ENCODE results near the gene SIGLEC6. TPM values are rescaled to one million over a fixed set of nuclear protein-coding genes. Genes with fewer than 3 reads are reported as not detected.
"Not testable (repeated sequence)": the region's sequence is repeated elsewhere in the genome, so short reads cannot be mapped to it uniquely, and the experiment has no call there.

The SIGLEC6 gene
- total RNA-seq, 4 donors from 2014 or later = 0.55 to 4.4 (median 1.7) TPM; not detected in 1

DNA sequence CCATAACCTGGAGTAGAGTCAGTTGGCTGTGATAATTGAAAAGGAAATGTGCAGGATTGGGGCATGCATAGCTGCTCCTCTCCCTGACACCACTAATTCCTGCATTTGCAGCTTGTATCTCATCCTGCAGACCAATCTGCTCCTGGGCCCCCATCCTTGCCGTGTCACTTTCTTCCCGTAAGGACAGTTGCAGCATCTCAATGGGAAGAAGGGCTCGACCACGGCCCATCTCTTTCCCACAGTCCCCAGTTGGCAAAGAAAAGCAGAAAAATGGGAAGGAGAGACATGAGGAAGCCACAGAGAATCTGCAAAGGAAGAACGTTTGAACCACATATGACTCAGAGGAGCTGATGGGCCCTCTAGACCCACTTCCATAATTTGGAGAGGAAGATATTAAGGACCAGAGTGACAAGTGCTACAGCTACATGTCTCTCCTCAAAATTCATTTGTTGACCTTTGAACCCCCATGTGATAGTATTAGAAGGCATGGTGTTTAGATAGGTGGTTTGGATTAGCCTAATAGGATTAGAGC lies 28.1 kb downstream of the SIGLEC6 start:
- intact Hi-C loops (cut with DNase I; ENCODE audit: low total_unique reads) (no loop called here), in situ Hi-C loops (cut with MboI; ENCODE audit: low pct_ligation_motif_present in 1 of 4, low pct_unique_long_range_greater_than_20kb in 1 of 4, low sequenced_read_pairs in 3 of 4) (no loop called here)
- no peak for DNase-seq
- H3K4me1 ChIP-seq = no peaks in the 10 kb centered on the region
- no peaks in the 10 kb centered on the region for H3K36me3 ChIP-seq
- WGBS, 2 donors (ENCODE audit: low coverage in 1 of 2) = 73% methylated on average over 5 of the region's 5 CpGs; no CpG with 5 or more reads in 1 of the 2 donors
- no peak overlapping the region for H3K4me3 ChIP-seq
- TF ChIP-seq POLR2A (IDR thresholded peaks at IDR 0.05) = no peak
- no peak for TF ChIP-seq EP300 (IDR thresholded peaks at IDR 0.05; ENCODE audit: low read depth)
- TF ChIP-seq, protein P1, sequence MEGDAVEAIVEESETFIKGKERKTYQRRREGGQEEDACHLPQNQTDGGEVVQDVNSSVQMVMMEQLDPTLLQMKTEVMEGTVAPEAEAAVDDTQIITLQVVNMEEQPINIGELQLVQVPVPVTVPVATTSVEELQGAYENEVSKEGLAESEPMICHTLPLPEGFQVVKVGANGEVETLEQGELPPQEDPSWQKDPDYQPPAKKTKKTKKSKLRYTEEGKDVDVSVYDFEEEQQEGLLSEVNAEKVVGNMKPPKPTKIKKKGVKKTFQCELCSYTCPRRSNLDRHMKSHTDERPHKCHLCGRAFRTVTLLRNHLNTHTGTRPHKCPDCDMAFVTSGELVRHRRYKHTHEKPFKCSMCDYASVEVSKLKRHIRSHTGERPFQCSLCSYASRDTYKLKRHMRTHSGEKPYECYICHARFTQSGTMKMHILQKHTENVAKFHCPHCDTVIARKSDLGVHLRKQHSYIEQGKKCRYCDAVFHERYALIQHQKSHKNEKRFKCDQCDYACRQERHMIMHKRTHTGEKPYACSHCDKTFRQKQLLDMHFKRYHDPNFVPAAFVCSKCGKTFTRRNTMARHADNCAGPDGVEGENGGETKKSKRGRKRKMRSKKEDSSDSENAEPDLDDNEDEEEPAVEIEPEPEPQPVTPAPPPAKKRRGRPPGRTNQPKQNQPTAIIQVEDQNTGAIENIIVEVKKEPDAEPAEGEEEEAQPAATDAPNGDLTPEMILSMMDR (IDR thresholded peaks at IDR 0.05) = no peak
- no peak for TF ChIP-seq POLR2AphosphoS5 (IDR thresholded peaks at IDR 0.05)
- H3K27me3 ChIP-seq = no peaks in the 10 kb centered on the region
- H3K27ac ChIP-seq = no peak overlapping the region
- H3K9me3 ChIP-seq = no peaks in the 10 kb centered on the region

GRCh38 chr19:51501594-51502263 lies 29.7 kb downstream of the SIGLEC6 start, which contains the start of gene SIGLEC12:
Gene SIGLEC12, minus strand, starts transcription at chr19:51501800. Its CDS starts 67 bp downstream, at chr19:51501733.
- no peaks in the 10 kb centered on the region for H3K9me3 ChIP-seq
- H3K27ac ChIP-seq = no peak within 1 kb of the TSS
- H3K4me1 ChIP-seq = no peaks in the 10 kb centered on the region
- no peaks in the 10 kb centered on the region for H3K36me3 ChIP-seq
- DNase-seq = peak; percentile 28
- TF ChIP-seq POLR2A (IDR thresholded peaks at IDR 0.05) (no peak), POLR2AphosphoS5 (IDR thresholded peaks at IDR 0.05) (no peak), EP300 (IDR thresholded peaks at IDR 0.05; ENCODE audit: low read depth) (no peak)
- TF ChIP-seq, protein P1 (IDR thresholded peaks at IDR 0.05) = no peak
- intact Hi-C loops (cut with DNase I; ENCODE audit: low total_unique reads) = no loop called here
- H3K27me3 ChIP-seq = no peaks in the 10 kb centered on the region
- 69% methylated on average over 12 of the region's 12 CpGs; no CpG with 5 or more reads in 1 of the 2 donors for WGBS, 2 donors (ENCODE audit: low coverage in 1 of 2)
- H3K4me3 ChIP-seq = no peak within 1 kb of the TSS
- in situ Hi-C loops (cut with MboI; ENCODE audit: low pct_ligation_motif_present in 1 of 4, low pct_unique_long_range_greater_than_20kb in 1 of 4, low sequenced_read_pairs in 3 of 4) = no loop called here

DNA sequence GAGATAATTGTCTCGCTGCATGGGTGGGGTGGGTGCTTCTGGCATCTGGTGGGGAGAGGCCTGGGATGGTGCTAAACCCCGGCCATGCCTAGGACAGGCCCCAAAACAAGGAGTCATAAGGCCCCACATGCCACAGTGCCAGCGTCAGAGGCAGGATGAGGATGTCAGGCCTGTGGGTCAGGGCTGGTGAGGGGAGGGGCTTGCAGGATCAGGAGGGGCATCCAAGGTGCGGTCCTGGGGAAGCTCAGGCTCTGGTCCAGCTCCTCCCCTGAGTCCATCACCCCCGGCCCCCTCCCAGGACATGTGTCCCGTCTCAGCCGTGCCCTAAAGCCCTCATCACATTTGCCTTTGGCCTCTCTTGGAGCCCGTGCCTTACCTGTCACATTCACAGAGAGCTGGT lies 30.5 kb downstream of the SIGLEC6 start:
- 50% methylated on average over 7 of the region's 8 CpGs; no CpG with 5 or more reads in 1 of the 2 donors for WGBS, 2 donors (ENCODE audit: low coverage in 1 of 2)
- H3K4me1 ChIP-seq; H3K4me3 ChIP-seq; DNase-seq; H3K9me3 ChIP-seq; H3K27ac ChIP-seq; in situ Hi-C loops (cut with MboI; ENCODE audit: low pct_ligation_motif_present in 1 of 4, low pct_unique_long_range_greater_than_20kb in 1 of 4, low sequenced_read_pairs in 3 of 4); H3K27me3 ChIP-seq; H3K36me3 ChIP-seq; intact Hi-C loops (cut with DNase I; ENCODE audit: low total_unique reads): not testable (repeated sequence)

DNA sequence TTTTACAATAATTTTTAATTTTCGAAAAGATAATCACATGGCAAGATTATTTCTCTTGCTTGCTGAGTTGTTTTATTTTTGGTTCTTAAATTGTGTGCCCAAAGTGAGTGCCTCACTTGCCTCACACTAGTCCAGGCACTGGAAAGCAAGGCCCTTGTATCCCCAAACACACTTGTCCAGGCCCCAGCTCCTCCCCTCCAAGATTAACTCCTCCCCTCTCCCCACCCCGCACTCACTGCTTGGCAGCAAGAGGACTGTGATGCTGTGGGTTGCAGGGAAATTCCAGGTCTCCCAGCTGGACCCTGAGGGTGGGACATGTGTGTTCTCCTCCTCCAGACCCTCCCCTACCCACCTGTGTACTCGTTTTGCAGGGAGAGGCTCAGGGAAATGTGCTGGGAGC lies 33.8 kb downstream of the SIGLEC6 start:
- H3K9me3 ChIP-seq = no peaks in the 10 kb centered on the region
- no peaks in the 10 kb centered on the region for H3K27me3 ChIP-seq
- no peak overlapping the region for H3K27ac ChIP-seq
- DNase-seq = no peak
- WGBS, 2 donors (ENCODE audit: low coverage in 1 of 2) = 39 to 70% methylated on average over 1 to 3 of the region's 3 CpGs
- intact Hi-C loops (cut with DNase I; ENCODE audit: low total_unique reads) = no loop called here
- in situ Hi-C loops (cut with MboI; ENCODE audit: low pct_ligation_motif_present in 1 of 4, low pct_unique_long_range_greater_than_20kb in 1 of 4, low sequenced_read_pairs in 3 of 4) = loop anchor here in 1 of 4 donors (25.0 kb wide), 1 partner anchor 165 kb away; no protein-coding TSS in a partner anchor
- H3K4me3 ChIP-seq = no peak overlapping the region
- no peaks in the 10 kb centered on the region for H3K36me3 ChIP-seq
- H3K4me1 ChIP-seq = no peaks in the 10 kb centered on the region
- TF ChIP-seq POLR2AphosphoS5 (IDR thresholded peaks at IDR 0.05) = no peak
- TF ChIP-seq POLR2A (IDR thresholded peaks at IDR 0.05) = no peak
- TF ChIP-seq EP300 (IDR thresholded peaks at IDR 0.05; ENCODE audit: low read depth) = no peak
- TF ChIP-seq, protein P1 (IDR thresholded peaks at IDR 0.05) = no peak

Measured in transverse colon (tissue), 4 donors.